Neural crest cell (in vitro differentiated cells): ENCODE data around the gene SPATS2. TPM values are rescaled to one million over a fixed set of nuclear protein-coding genes. Genes with fewer than 3 reads are reported as not detected.

Experiments used
- DNase-seq: peaks from one replicate; pipeline ENCODE4 v3.0.0; 2021; ENCODE audit warnings: low read depth, mixed read lengths, low spot score
- H3K27ac Mint-ChIP-seq: one replicate; pipeline ENCODE4 v1.8.0; 2021; ENCODE audit warnings: mild to moderate bottlenecking, mixed read lengths; ENCODE audit not compliant: unreplicated experiment
- H3K27me3 Mint-ChIP-seq: 2 replicates; pipeline ENCODE4 v1.8.0; 2021; ENCODE audit warnings: low read depth, mild to moderate bottlenecking, mixed read lengths
- H3K36me3 Mint-ChIP-seq: 2 replicates; pipeline ENCODE4 v1.8.0; 2021; ENCODE audit warnings: low read depth, mild to moderate bottlenecking, mixed read lengths
- H3K4me1 Mint-ChIP-seq: 2 replicates; pipeline ENCODE4 v1.8.0; 2021; ENCODE audit warnings: mixed read lengths
- H3K4me3 Mint-ChIP-seq: one replicate; pipeline ENCODE4 v1.8.0; 2021; ENCODE audit warnings: mild to moderate bottlenecking, mixed read lengths
- H3K9me3 Mint-ChIP-seq: 2 replicates; pipeline ENCODE4 v1.8.0; 2021; ENCODE audit warnings: mixed read lengths
- total RNA-seq: library from RNA; stranded (reverse); gene quantifications from 2 replicates; pipeline ENCODE4 v1.2.1, GENCODE V29; 2021
- TF ChIP-seq, protein P1 (sequence below): fragments of 200-600 bp; sonication (generic); conservative IDR thresholded peaks from 2 replicates; pipeline ENCODE4 v1.5.0; 2021; ENCODE audit warnings: antibody characterized with exemption, mild to moderate bottlenecking

The SPATS2 gene
- total RNA-seq, 1 donor from 2014 or later = 45.2 TPM

DNA sequence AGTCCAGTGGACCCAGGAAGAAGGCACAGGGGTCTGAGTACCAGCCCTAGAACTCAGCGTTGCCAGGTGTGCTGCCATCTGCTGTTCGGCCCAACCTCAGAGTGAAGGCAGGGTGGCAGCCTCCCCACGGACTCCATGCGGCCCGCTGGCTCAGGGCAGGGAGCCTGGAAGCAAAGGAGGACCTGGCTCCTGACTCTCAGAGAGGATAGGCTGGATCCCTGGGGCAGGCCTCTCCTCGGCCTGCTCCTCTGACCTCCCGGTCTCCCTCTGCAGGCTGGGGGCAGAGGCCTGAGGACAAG, 190.6 kb downstream of the SPATS2 start:
- Mint-ChIP-seq H3K27me3 (no peaks in the 10 kb centered on the region), H3K27ac (no peak overlapping the region), H3K4me3 (no peak overlapping the region), H3K36me3 (peaks cover 6% of the 10 kb centered on the region), H3K4me1 (no peaks in the 10 kb centered on the region), H3K9me3 (no peaks in the 10 kb centered on the region)
- TF ChIP-seq, protein P1, sequence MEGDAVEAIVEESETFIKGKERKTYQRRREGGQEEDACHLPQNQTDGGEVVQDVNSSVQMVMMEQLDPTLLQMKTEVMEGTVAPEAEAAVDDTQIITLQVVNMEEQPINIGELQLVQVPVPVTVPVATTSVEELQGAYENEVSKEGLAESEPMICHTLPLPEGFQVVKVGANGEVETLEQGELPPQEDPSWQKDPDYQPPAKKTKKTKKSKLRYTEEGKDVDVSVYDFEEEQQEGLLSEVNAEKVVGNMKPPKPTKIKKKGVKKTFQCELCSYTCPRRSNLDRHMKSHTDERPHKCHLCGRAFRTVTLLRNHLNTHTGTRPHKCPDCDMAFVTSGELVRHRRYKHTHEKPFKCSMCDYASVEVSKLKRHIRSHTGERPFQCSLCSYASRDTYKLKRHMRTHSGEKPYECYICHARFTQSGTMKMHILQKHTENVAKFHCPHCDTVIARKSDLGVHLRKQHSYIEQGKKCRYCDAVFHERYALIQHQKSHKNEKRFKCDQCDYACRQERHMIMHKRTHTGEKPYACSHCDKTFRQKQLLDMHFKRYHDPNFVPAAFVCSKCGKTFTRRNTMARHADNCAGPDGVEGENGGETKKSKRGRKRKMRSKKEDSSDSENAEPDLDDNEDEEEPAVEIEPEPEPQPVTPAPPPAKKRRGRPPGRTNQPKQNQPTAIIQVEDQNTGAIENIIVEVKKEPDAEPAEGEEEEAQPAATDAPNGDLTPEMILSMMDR = no peak
- no peak for DNase-seq

DNA sequence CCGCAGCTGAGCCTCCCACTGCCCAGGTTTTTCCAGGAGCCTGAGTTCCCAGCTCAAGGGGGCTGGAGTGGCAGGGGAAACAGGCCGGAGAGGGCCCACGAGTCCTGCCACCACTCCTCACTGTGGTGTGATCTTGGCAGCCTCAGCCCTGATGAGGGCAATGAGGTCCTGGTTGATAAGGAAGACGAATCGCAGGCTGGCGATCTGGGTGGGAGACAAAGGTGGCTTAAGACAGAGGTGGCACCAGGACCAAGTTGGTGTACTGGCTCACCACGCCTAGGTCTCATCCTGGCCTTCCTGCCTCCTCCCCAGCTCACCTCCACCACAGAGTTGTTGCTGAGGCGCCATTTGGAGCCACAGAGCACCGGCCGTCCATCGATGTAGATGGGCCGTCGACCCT, 191.3 kb downstream of the SPATS2 start:
- TF ChIP-seq, protein P1 = no peak
- H3K4me3 Mint-ChIP-seq = no peak overlapping the region
- H3K9me3 Mint-ChIP-seq = no peaks in the 10 kb centered on the region
- peak overlapping the region; percentile 46 for H3K27ac Mint-ChIP-seq
- DNase-seq = no peak
- peaks cover 6% of the 10 kb centered on the region for H3K36me3 Mint-ChIP-seq
- no peaks in the 10 kb centered on the region for H3K4me1 Mint-ChIP-seq
- H3K27me3 Mint-ChIP-seq = no peaks in the 10 kb centered on the region

DNA sequence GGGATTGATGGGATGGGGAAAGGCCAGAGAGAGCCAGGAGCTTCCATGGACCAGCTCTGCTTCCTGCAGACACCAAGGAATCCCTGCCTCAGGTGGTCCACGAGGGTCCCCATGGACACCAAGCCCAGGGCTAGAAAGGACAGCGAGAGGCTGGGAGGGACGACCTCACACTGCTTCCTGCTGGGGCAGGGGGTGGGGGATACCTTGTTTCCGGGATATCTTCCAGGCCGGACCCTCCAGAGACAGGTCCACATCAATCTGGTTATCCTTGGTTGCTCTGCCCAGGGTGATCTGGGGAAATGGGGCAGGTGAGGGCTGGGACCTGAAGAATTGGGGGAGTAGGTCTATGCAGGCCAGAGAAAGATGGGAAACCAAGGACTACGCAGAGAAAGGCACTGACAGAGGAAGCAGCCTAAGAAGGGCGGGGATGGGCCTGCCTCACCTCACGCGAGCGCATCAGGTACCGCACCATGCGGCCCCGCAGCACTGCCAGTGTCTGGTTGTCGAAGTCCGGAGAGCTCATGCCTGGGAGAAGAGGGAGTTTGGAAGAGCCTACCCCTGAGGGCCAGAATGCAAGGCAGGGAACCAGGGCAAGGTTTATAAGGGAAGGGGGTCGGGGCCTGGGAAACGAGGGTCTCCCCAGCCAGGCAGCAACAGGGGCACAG, 191.9 kb downstream of the SPATS2 start:
- no peaks in the 10 kb centered on the region for H3K27me3 Mint-ChIP-seq
- H3K9me3 Mint-ChIP-seq = no peaks in the 10 kb centered on the region
- H3K27ac Mint-ChIP-seq = peak overlapping the region; percentile 50
- no peaks in the 10 kb centered on the region for H3K4me1 Mint-ChIP-seq
- no peak for DNase-seq
- TF ChIP-seq, protein P1 = no peak
- peaks cover 6% of the 10 kb centered on the region for H3K36me3 Mint-ChIP-seq
- no peak overlapping the region for H3K4me3 Mint-ChIP-seq

DNA sequence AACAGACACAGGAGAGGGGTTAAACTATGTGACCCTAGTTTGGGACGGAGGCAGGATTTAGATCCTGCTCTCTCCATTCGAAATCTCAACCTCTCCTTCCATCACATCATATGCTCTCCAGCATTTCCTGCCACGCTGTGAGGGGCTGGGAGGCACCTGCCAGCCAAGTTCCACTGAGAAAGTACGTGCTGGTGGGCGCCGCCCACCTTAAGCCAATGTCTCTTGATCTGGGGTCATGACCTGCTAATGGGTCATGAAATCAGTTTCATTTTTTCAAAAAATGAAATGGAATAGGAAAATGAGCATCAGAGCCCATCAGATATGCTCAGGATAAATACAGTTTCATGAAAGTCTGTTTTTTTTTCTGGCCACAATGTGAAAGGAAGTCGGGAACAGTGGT, 193.4 kb downstream of the SPATS2 start:
- no peak overlapping the region for H3K27ac Mint-ChIP-seq
- peaks cover 6% of the 10 kb centered on the region for H3K36me3 Mint-ChIP-seq
- TF ChIP-seq, protein P1 = no peak
- no peak overlapping the region for H3K4me3 Mint-ChIP-seq
- H3K9me3 Mint-ChIP-seq = no peaks in the 10 kb centered on the region
- H3K4me1 Mint-ChIP-seq = no peaks in the 10 kb centered on the region
- no peak for DNase-seq
- H3K27me3 Mint-ChIP-seq = no peaks in the 10 kb centered on the region

DNA sequence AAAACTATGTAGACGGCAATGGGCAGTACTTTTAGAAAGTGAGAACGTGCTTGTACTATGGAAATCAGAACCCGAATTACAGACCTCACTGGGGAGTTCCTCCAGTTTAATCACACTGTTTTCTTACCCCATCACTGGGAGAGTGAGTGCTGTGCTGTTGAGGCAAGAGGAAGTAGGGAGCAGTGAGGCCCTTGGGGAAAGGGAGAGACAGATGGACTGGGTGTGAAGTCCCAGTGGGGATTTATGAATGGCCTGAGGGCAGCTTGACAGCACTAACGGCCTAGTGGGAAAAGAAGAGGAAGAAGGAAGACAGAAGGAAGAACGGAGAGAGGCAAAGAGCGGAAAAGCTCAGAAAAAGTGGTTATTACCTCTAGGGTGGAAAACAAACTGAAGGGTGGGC, 195.0 kb downstream of the SPATS2 start:
- Mint-ChIP-seq H3K27me3 (no peaks in the 10 kb centered on the region), H3K4me3 (peak overlapping the region; percentile 44), H3K9me3 (no peaks in the 10 kb centered on the region), H3K36me3 (peaks cover 3% of the 10 kb centered on the region), H3K4me1 (peaks cover 5% of the 10 kb centered on the region), H3K27ac (no peak overlapping the region)
- TF ChIP-seq, protein P1 = no peak
- no peak for DNase-seq
